Liver (tissue), 3 donors: ENCODE measurements around the gene RGS17.

Experiments used
- EGR1 ChIP-seq, 2 donors: IDR thresholded peaks; 2 replicates each; pipeline ENCODE4 v1.6.1; 2016 to 2018; ENCODE audit warnings: antibody characterized with exemption in 2 of 2, low read depth in 2 of 2
- GABPA ChIP-seq, 2 donors: IDR thresholded peaks in 1 of 2; conservative IDR thresholded peaks in 1 of 2; 2 replicates each; pipeline ENCODE4 v1.6.1; 2016; ENCODE audit warnings: antibody characterized with exemption in 2 of 2, mild to moderate bottlenecking in 1 of 2, moderate library complexity in 1 of 2
- YY1 ChIP-seq: IDR thresholded peaks from 2 replicates; pipeline ENCODE4 v1.6.1; 2016; ENCODE audit warnings: antibody characterized with exemption, mild to moderate bottlenecking
- TF ChIP-seq, protein P1 (sequence below): fragments of 150-350 bp; IDR thresholded peaks from 2 replicates; pipeline ENCODE4 v1.5.1; 2017; ENCODE audit warnings: improper control_type of control experiment, low read depth, low read length; ENCODE audit not compliant: missing input control
- TF ChIP-seq, protein P2 (sequence below): IDR thresholded peaks from 2 replicates; pipeline ENCODE4 v1.6.1; 2016; ENCODE audit warnings: antibody characterized with exemption
- donor health status: healthy.
- donor health status: healthy.

DNA sequence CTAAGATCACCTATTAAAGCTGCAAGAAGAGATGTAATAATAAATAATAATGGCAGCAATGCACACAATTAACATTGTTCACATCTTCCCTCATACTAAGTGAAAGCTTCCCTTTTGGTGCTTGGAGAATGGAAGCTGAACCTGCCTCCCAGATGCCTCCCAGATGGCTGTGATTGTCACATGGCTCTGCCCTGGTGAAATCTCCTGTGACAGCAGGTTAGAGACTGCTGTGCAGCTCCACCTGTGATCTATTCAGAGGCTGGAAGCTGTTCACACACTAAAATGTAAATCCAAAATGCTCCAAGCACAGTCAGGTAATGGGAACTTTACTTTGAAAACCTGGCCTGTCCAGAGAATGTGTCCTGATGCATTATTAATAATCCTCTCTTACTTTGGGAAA lies 41.7 kb upstream of the RGS17 start:
- TF ChIP-seq, protein P1, sequence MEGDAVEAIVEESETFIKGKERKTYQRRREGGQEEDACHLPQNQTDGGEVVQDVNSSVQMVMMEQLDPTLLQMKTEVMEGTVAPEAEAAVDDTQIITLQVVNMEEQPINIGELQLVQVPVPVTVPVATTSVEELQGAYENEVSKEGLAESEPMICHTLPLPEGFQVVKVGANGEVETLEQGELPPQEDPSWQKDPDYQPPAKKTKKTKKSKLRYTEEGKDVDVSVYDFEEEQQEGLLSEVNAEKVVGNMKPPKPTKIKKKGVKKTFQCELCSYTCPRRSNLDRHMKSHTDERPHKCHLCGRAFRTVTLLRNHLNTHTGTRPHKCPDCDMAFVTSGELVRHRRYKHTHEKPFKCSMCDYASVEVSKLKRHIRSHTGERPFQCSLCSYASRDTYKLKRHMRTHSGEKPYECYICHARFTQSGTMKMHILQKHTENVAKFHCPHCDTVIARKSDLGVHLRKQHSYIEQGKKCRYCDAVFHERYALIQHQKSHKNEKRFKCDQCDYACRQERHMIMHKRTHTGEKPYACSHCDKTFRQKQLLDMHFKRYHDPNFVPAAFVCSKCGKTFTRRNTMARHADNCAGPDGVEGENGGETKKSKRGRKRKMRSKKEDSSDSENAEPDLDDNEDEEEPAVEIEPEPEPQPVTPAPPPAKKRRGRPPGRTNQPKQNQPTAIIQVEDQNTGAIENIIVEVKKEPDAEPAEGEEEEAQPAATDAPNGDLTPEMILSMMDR, result no peak
- no peak for TF ChIP-seq YY1
- TF ChIP-seq, protein P2, sequence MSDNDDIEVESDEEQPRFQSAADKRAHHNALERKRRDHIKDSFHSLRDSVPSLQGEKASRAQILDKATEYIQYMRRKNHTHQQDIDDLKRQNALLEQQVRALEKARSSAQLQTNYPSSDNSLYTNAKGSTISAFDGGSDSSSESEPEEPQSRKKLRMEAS, result no peak
- TF ChIP-seq EGR1 (IDR thresholded peaks at IDR 0.05; ENCODE audit: low read depth in 2 of 2), result no peak
- TF ChIP-seq GABPA (IDR thresholded peaks at IDR 0.05 in 1 of 2, conservative IDR thresholded peaks at IDR 0.05 in 1 of 2), result no peak
